T-helper 2 cell treated with Interferon-gamma antibody and Interleukin-4, amounts not matched to agents 5 μg/mL and 100 μg/mL, for 36 hours (primary cell): Measurements from ENCODE around the gene ZFP64.
"Not testable (repeated sequence)": the region's sequence is repeated elsewhere in the genome, so short reads cannot be mapped to it uniquely, and the experiment has no call there.

Experiments used
- DNase-seq: peaks from one replicate; pipeline ENCODE4 v3.0.0; 2021; ENCODE audit warnings: low spot score
- H3K27ac Mint-ChIP-seq: one replicate; pipeline ENCODE4 v1.8.0; 2021; ENCODE audit warnings: mild to moderate bottlenecking, mixed read lengths
- H3K27me3 Mint-ChIP-seq: one replicate; pipeline ENCODE4 v1.8.0; 2021; ENCODE audit warnings: low read depth, mixed read lengths
- H3K36me3 Mint-ChIP-seq: one replicate; pipeline ENCODE4 v1.8.0; 2021; ENCODE audit warnings: low read depth, mixed read lengths
- H3K4me1 Mint-ChIP-seq: one replicate; pipeline ENCODE4 v1.8.0; 2021; ENCODE audit warnings: low read depth, mixed read lengths
- H3K4me3 Mint-ChIP-seq: one replicate; pipeline ENCODE4 v1.8.0; 2022; ENCODE audit warnings: mild to moderate bottlenecking, moderate library complexity, mixed read lengths
- H3K9me3 Mint-ChIP-seq: one replicate; pipeline ENCODE4 v1.8.0; 2021; ENCODE audit warnings: mixed read lengths

Gene ZFP64

DNA sequence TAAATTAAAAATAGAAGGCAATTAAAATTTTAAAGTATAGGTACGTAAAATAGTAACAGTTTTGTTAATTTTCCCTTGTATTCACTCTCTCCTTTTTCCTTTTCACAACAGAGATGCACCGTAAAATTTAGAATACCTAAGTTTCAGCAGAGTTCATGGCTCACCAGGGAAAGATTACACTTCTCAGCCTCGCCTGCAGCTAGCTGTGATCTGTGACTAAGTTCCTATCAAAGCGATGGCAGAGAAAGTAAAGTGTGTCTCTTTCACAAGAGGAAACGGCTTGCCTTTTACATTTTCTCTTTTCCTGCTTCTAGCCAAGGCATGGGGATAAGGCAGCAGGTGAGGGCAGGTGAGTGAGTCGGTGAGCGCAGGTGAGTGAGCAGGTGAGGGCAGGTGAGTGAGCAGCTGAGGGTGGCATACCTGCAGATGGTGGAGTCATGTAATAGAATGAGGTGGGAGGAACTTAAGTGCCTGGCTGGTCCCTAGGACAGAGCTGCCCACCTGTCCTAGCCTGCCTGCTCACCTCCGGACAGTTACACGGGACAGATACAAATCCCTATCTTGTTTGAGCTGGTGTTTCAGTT, 30.9 kb downstream of the ZFP64 start:
- peaks cover 53% of the 10 kb centered on the region for H3K36me3 Mint-ChIP-seq
- peaks cover 4% of the 10 kb centered on the region for H3K4me1 Mint-ChIP-seq
- H3K4me3 Mint-ChIP-seq: no peak overlapping the region
- no peak overlapping the region for H3K27ac Mint-ChIP-seq
- H3K9me3 Mint-ChIP-seq: peaks cover 2% of the 10 kb centered on the region
- H3K27me3 Mint-ChIP-seq: no peaks in the 10 kb centered on the region
- DNase-seq: no peak

GRCh38 chr20:52160049-52160570, 31.5 kb downstream of the ZFP64 start:
- Mint-ChIP-seq H3K4me1 (peaks cover 3% of the 10 kb centered on the region), H3K9me3 (no peaks in the 10 kb centered on the region), H3K27me3 (no peaks in the 10 kb centered on the region), H3K27ac (no peak overlapping the region), H3K4me3 (no peak overlapping the region), H3K36me3 (peaks cover 48% of the 10 kb centered on the region)
- DNase-seq: no peak

DNA sequence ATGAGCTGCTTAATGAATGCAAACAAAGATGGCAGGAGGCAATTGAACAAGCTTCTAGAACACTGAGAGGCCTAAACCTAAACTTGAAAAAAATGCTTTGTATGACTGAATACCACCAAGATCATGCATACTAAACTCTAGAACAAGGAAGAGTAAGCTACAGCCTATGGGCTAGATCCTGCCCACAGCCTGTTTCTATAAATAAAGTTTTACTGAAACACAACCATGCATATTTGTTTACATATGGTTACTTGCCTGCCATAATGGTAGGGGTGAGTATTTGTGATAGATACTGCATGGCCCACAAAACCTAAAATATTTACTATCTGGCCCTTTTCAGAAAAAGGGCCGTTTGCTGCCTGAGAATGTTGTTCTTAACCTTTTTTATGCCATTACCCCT, 37.0 kb downstream of the ZFP64 start:
- peaks cover 35% of the 10 kb centered on the region for H3K36me3 Mint-ChIP-seq
- H3K4me1 Mint-ChIP-seq: no peaks in the 10 kb centered on the region
- no peaks in the 10 kb centered on the region for H3K27me3 Mint-ChIP-seq
- no peak for DNase-seq
- H3K9me3 Mint-ChIP-seq: no peaks in the 10 kb centered on the region
- no peak overlapping the region for H3K27ac Mint-ChIP-seq
- no peak overlapping the region for H3K4me3 Mint-ChIP-seq

GRCh38 chr20:52153896-52154295, 37.7 kb downstream of the ZFP64 start:
- Mint-ChIP-seq H3K4me1 (no peaks in the 10 kb centered on the region), H3K27ac (no peak overlapping the region), H3K36me3 (peaks cover 28% of the 10 kb centered on the region), H3K4me3 (no peak overlapping the region), H3K27me3 (no peaks in the 10 kb centered on the region), H3K9me3 (no peaks in the 10 kb centered on the region)
- DNase-seq: no peak

DNA sequence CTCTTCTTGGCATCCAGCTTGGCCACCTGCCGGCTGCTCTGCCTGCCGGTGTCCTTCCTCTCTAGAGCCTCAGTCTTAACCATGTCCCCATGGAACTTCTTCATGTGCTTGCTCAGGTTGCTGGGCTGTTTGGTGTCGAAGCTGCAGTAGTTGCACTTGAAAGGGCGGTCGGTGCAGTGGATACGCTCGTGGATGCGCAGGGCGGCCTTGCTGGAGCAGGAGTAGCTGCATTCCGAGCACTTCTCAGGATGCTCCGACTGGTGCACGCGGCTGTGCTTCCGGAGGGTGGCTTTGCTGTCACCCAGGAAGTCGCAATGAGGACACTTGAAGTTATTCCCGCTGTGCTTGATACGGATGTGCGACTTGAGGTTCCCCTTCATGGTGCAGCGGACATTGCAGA, 38.7 kb downstream of the ZFP64 start:
- no peaks in the 10 kb centered on the region for H3K27me3 Mint-ChIP-seq
- H3K36me3 Mint-ChIP-seq: peaks cover 20% of the 10 kb centered on the region
- DNase-seq: no peak
- no peak overlapping the region for H3K27ac Mint-ChIP-seq
- no peak overlapping the region for H3K4me3 Mint-ChIP-seq
- H3K4me1 Mint-ChIP-seq: no peaks in the 10 kb centered on the region
- H3K9me3 Mint-ChIP-seq: no peaks in the 10 kb centered on the region

GRCh38 chr20:52152416-52152815, 39.2 kb downstream of the ZFP64 start:
- Mint-ChIP-seq H3K27ac (no peak overlapping the region), H3K4me1 (no peaks in the 10 kb centered on the region), H3K36me3 (peaks cover 17% of the 10 kb centered on the region), H3K27me3 (no peaks in the 10 kb centered on the region), H3K9me3 (no peaks in the 10 kb centered on the region), H3K4me3 (no peak overlapping the region)
- no peak for DNase-seq

DNA sequence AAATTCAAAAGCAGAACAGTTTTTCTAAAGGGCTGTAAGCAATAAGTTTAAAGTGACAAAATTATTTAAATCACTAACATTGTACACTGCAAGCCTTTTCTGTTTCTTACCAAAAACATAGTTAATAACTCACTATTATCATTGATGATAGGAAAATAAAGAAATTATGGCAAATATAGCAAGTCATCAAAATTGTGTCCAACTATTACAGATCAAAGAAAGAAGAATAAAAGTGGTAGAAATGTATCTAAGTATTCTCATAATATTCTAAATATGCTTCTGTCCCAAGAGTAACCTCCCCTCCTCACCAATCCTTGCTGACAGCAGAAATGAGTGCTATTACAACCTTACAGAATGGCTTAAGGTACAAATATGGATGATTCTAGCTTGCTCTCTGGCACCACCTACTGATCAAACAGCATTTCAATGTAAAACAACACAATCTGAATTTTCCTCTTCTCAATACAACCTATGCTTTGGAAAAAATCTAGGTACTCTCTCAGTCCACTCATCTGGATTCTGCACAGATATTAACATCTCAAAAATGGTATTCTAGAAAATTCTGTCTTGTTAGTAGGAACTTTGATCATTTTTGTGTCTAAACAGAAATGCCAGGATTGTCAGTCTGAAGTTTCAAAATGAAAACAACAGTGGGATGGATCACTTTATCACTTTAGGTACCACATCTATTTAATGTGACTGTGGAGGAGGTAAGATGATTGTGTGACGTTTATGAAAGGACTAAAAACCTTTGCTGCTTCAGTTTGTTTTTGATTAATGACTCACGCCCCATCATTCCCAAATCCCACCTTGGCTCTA, 40.9 kb downstream of the ZFP64 start:
- H3K27ac Mint-ChIP-seq: no peak overlapping the region
- no peaks in the 10 kb centered on the region for H3K9me3 Mint-ChIP-seq
- H3K4me3 Mint-ChIP-seq: no peak overlapping the region
- DNase-seq: no peak
- H3K27me3 Mint-ChIP-seq: no peaks in the 10 kb centered on the region
- H3K4me1 Mint-ChIP-seq: no peaks in the 10 kb centered on the region
- peaks cover 9% of the 10 kb centered on the region for H3K36me3 Mint-ChIP-seq

DNA sequence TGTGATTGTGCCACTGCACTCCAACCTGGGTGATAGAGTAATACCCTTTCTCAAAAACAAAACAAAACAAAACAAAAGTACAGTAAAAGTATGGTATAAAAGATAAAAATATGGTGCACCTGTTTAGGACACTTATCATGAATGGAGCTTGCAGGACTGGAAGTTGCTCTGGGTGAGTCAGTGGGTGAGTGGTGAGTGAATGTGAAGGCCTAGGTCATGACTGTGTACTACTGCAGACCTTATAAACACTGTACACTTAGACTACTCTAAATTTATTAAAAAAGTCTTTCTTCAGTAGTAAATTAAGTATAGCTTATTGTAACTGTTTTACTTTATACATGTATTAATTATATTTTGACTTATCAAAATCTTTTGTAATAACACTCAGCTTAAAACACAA, 46.0 kb downstream of the ZFP64 start:
- peaks cover under 1% of the 10 kb centered on the region for H3K36me3 Mint-ChIP-seq
- H3K9me3 Mint-ChIP-seq: no peaks in the 10 kb centered on the region
- no peak overlapping the region for H3K4me3 Mint-ChIP-seq
- no peaks in the 10 kb centered on the region for H3K27me3 Mint-ChIP-seq
- no peak for DNase-seq
- H3K27ac Mint-ChIP-seq: no peak overlapping the region
- no peaks in the 10 kb centered on the region for H3K4me1 Mint-ChIP-seq

DNA sequence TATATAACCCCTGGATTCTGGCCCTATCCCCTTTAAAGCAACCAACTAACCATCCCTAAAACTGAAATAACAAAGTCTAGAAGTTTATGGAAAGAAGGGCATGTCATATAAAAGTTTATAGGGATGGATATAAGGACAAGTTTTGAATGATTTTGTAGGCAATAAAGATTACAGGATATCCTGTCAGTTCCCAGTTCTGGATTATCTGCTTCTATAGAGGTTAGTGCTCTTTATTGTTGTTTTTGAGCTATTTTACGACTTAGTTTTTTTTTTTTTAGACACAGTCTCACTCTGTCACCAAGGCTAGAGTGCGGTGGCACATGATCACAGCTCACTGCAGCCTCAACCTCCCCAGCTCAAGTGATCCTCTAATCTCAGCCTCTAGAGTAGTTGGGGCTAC, 48.3 kb downstream of the ZFP64 start:
- H3K9me3 Mint-ChIP-seq: no peaks in the 10 kb centered on the region
- no peaks in the 10 kb centered on the region for H3K4me1 Mint-ChIP-seq
- no peak for DNase-seq
- H3K27ac Mint-ChIP-seq: no peak overlapping the region
- H3K36me3 Mint-ChIP-seq: no peaks in the 10 kb centered on the region
- H3K4me3 Mint-ChIP-seq: no peak overlapping the region
- no peaks in the 10 kb centered on the region for H3K27me3 Mint-ChIP-seq

- no peak overlapping the region for H3K4me3 Mint-ChIP-seq
- no peaks in the 10 kb centered on the region for H3K27me3 Mint-ChIP-seq
Observed at GRCh38 chr20:52142757-52143156, 48.8 kb downstream of the ZFP64 start.

DNA sequence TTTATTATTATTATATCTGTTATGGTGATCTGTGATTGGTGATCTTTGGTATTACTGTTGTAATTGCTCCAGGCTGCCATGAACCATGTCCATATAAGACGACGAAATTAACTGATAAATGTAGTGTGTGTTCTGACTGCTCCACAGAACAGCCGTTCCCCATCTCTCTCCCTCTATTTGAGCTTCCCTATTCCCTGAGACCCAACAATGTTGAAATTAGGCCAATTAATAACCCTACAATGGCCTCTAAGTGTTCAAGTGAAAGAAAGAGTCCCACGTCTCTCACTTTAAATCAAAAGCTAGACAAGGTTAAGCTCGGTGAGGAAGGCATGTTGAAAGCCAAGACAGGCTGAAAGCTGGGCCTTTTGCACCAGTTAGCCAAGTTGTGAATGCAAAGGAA, 51.6 kb downstream of the ZFP64 start:
- no peak for DNase-seq
- no peaks in the 10 kb centered on the region for H3K9me3 Mint-ChIP-seq
- no peaks in the 10 kb centered on the region for H3K27me3 Mint-ChIP-seq
- H3K27ac Mint-ChIP-seq: no peak overlapping the region
- H3K4me1 Mint-ChIP-seq: no peaks in the 10 kb centered on the region
- H3K36me3 Mint-ChIP-seq: no peaks in the 10 kb centered on the region
- H3K4me3 Mint-ChIP-seq: no peak overlapping the region

More at GRCh38 chr20:52142757-52143156, 48.8 kb downstream of the ZFP64 start:
- Mint-ChIP-seq H3K9me3 (no peaks in the 10 kb centered on the region), H3K36me3 (no peaks in the 10 kb centered on the region), H3K27ac (no peak overlapping the region), H3K4me1 (no peaks in the 10 kb centered on the region)
- DNase-seq: no peak

DNA sequence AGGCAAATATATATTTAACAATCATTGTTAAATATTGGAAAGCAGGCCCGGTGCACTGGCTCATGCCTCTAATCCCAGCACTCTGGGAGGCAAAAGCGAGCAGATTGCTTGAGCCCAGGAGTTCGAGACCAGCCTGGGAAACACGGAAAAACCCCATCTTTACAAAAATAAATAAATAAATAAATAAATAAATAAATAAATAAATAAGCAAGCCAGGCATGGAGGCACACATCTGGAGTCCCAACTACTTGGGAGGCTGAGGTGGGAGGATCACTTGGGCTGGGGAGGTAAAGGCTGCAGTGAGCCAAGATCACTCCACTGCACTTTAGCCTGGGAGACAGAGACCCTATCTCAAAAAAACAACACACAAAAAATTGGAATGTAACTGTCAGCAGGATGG, 53.7 kb downstream of the ZFP64 start:
- Mint-ChIP-seq H3K27me3 (no peaks in the 10 kb centered on the region), H3K4me3 (no peak overlapping the region), H3K9me3 (no peaks in the 10 kb centered on the region), H3K36me3 (no peaks in the 10 kb centered on the region), H3K4me1 (no peaks in the 10 kb centered on the region), H3K27ac (no peak overlapping the region)
- DNase-seq: no peak

DNA sequence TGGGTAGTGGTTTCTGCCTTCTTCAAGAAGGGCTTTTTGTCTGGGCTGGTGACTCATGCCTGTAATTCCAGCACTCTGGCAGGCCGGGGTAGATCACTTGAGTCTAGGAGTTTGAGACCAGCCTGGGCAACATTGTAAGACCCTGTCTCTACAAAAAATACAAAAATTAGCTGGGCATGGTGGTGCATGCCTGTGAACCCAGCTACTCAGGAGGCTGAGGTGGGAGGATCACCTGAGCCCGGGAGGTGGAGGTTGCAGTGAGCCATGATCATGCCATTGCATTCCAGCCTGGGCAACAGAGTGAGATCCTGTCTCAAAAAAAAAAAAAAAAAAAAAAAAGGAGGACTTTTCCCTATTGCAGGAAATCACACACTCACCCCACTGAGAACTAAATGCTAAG, 57.9 kb downstream of the ZFP64 start:
- H3K27ac Mint-ChIP-seq, H3K9me3 Mint-ChIP-seq, H3K27me3 Mint-ChIP-seq, DNase-seq, H3K4me3 Mint-ChIP-seq, H3K36me3 Mint-ChIP-seq, H3K4me1 Mint-ChIP-seq: not testable (repeated sequence)

DNA sequence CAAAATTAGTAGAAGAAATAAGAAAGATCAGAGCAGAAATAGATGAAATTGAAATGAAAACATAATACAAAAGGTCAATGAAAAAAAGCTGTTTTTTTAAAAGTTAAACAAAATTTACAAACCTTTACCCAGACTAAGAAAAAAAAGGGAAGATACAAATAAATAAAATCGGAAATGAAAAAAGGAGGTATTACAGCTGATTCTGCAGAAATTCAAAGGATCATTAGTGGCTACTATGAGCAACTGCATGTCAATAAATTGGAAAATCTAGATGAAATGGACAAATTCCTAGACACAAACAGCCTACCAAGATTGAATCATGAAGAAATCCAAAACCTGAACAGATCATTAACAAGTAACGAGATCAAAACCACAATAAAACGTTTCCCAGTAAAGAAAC, 59.2 kb downstream of the ZFP64 start:
- Mint-ChIP-seq H3K9me3 (no peaks in the 10 kb centered on the region), H3K4me3 (no peak overlapping the region), H3K4me1 (no peaks in the 10 kb centered on the region), H3K36me3 (no peaks in the 10 kb centered on the region), H3K27me3 (no peaks in the 10 kb centered on the region), H3K27ac (no peak overlapping the region)
- no peak for DNase-seq
